Subcutaneous adipose tissue (tissue), 4 donors: ENCODE results near the gene VPS41. TPM values are rescaled to one million over a fixed set of nuclear protein-coding genes. Genes with fewer than 3 reads are reported as not detected.

ENCODE experiments used
- CTCF ChIP-seq: fragments of 450-650 bp; IDR thresholded peaks from one replicate; pipeline ENCODE4 v1.5.1; 2016; ENCODE audit warnings: low read depth, mild to moderate bottlenecking, control low read depth, antibody characterized with exemption, moderate library complexity
- total RNA-seq, 4 donors: library from RNA; depleted of rRNA; stranded (reverse); fragments of >200 nt; gene quantifications; one replicate each; pipeline ENCODE4 v1.1.0, GENCODE V29; 2016

The VPS41 gene
- total RNA-seq, 4 donors from 2014 or later, result 41.9 to 61.8 (median 55.0) TPM

- TF ChIP-seq CTCF, result no peak
Observed at GRCh38 chr7:38813768-38814167, 95.2 kb downstream of the VPS41 start.

GRCh38 chr7:38806912-38807311 is 102.1 kb downstream of the VPS41 start:
- TF ChIP-seq CTCF, result no peak

- no peak for TF ChIP-seq CTCF
Observed at GRCh38 chr7:38801786-38802185, 107.2 kb downstream of the VPS41 start.

GRCh38 chr7:38798552-38799267 is 110.3 kb downstream of the VPS41 start:
- TF ChIP-seq CTCF, result no peak

- no peak for TF ChIP-seq CTCF
Observed at GRCh38 chr7:38796626-38797501, 112.1 kb downstream of the VPS41 start.

- TF ChIP-seq CTCF, result no peak
Observed at GRCh38 chr7:38795593-38795992, 113.4 kb downstream of the VPS41 start.

GRCh38 chr7:38781991-38782390 is 127.0 kb downstream of the VPS41 start:
- TF ChIP-seq CTCF, result no peak
